GM23248 (cell line): ENCODE data around the gene MOB3B.

ENCODE experiments used
- EZH2 ChIP-seq: fragments of 200-600 bp; sonication (generic); IDR thresholded peaks from 2 replicates; pipeline ENCODE4 v1.6.1; 2018; ENCODE audit warnings: antibody characterized with exemption, mild to moderate bottlenecking; ENCODE audit not compliant: insufficient read depth, poor library complexity, severe bottlenecking
- EZH2phosphoT487 ChIP-seq: fragments of 200-600 bp; sonication (generic); IDR thresholded peaks from 2 replicates; pipeline ENCODE4 v1.6.1; 2018; ENCODE audit warnings: antibody characterized with exemption, moderate library complexity, mild to moderate bottlenecking, low read depth; ENCODE audit not compliant: insufficient read depth

DNA sequence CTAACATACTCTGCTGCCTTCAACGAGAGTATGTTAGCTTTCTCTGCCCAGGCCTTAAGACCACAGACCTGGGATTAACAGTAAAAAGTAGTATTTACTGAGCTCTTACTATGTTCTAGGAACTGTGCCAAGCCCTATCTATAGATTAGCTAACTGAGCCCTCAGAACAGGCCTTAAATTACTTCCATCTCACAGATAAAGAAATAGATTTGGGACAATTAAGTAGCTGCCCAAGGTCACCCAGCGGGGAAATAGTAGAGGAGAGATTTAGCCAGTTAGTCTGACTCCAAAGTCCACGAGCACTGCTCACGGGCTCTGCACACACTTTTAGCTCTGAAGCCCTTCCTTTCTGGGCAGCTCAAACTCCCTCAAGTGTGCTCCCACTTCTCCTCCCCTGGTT is 168.1 kb downstream of the MOB3B start:
- TF ChIP-seq EZH2 = no peak
- TF ChIP-seq EZH2phosphoT487 = no peak
